SK-N-MC (cell line): ENCODE measurements around the gene GABRA4.

Experiments used
- FOXP2 ChIP-seq: optimal IDR thresholded peaks from 2 replicates; pipeline ENCODE3; 2011; ENCODE audit warnings: mild to moderate bottlenecking, moderate library complexity; ENCODE audit not compliant: insufficient read depth; ENCODE audit errors: extremely low read length, control extremely low read depth
- POLR2AphosphoS5 ChIP-seq: IDR thresholded peaks from 2 replicates; pipeline ENCODE4 v1.6.1; 2012; ENCODE audit warnings: mild to moderate bottlenecking, low read depth, low read length, borderline replicate concordance

DNA sequence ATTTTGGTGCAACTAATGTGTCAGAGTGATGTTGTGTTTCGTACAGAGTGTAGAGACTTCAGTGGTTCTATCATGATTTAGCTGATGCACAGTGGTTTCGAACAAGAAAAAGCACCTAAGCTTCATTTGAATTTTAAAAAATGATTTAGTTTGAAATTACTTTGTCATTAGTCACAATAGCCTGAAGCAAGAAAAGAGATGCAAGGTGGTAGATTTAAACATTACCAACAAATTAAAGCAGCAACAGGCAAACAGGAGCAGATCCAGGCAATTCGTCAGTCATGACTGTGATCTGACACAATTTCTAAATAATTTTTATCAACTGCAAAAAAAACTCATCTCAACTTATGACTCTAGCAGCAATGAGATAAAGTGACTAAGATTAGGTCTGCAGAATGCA is 59.7 kb downstream of the GABRA4 start:
- TF ChIP-seq FOXP2: no peak
- no peak for TF ChIP-seq POLR2AphosphoS5
